GM12892 (cell line): ENCODE data around the gene SPAG17.

Source experiments
- POLR2A ChIP-seq: IDR thresholded peaks from 2 replicates; pipeline ENCODE4 v1.6.1; 2011; ENCODE audit warnings: low read depth, low read length, control low read depth
- POLR2AphosphoS5 ChIP-seq: IDR thresholded peaks from 2 replicates; pipeline ENCODE4 v1.6.1; 2011; ENCODE audit warnings: low read depth, low read length, control low read depth
- TAF1 ChIP-seq: IDR thresholded peaks from 2 replicates; pipeline ENCODE4 v1.6.1; 2011; ENCODE audit warnings: low read depth, mild to moderate bottlenecking, control low read depth, low read length, borderline replicate concordance

DNA sequence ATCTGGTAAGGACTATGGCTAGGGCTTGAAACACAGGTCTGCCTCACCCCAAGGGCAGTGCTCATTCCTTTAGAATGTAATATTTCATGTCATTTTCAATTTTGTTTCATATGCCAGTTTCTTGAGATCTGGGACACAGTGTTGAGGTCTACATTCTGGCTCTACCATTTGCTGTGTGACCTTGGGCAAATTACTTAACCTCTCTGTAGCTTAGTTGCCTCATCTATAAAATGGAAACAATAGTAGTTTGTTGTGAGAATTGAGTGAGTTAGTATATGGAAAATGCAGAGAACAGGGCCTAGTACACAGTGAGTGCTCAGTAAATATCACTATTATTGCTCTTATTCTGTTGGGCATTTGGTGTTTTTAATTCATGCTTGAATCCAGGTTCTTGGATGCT, 171.1 kb downstream of the SPAG17 start:
- TF ChIP-seq POLR2AphosphoS5: no peak
- TF ChIP-seq TAF1: no peak
- TF ChIP-seq POLR2A: no peak
